ENCODE measurements around the gene STXBP5.

- TF ChIP-seq GATA2 (CRISPR knock-in tag; IDR thresholded peaks at IDR 0.05) (no peak), EZH2phosphoT487 (IDR thresholded peaks at IDR 0.05; ENCODE audit: borderline replicate concordance, low read depth) (no peak), CTCF (IDR thresholded peaks at IDR 0.05) (no peak), SMC3 (IDR thresholded peaks at IDR 0.05; ENCODE audit: low read depth, low read length) (no peak), REST (IDR thresholded peaks at IDR 0.05; ENCODE audit: low read depth, low read length) (no peak), POLR2AphosphoS5 (IDR thresholded peaks at IDR 0.05; ENCODE audit: low read depth, low read length) (no peak), USF2 (IDR thresholded peaks at IDR 0.05; ENCODE audit: borderline replicate concordance, low read depth, low read length) (no peak), RAD21 (IDR thresholded peaks at IDR 0.05; ENCODE audit: low read length) (no peak), YY1 (IDR thresholded peaks at IDR 0.05; ENCODE audit: low read depth) (no peak), MXI1 (IDR thresholded peaks at IDR 0.05; ENCODE audit: low read depth, low read length) (no peak), GABPA (IDR thresholded peaks at IDR 0.05; ENCODE audit: low read depth) (no peak), MAX (IDR thresholded peaks at IDR 0.05; ENCODE audit: low read depth) (no peak), FOSL2 (IDR thresholded peaks at IDR 0.05; ENCODE audit: borderline replicate concordance, low read depth) (no peak)
Measured at GRCh38 chr6:147220345-147220744, 16.1 kb downstream of the STXBP5 start.

All from SK-N-SH (cell line).